Endothelial cell of umbilical vein (primary cell): ENCODE results near the gene FHIT. TPM values are rescaled to one million over a fixed set of nuclear protein-coding genes. Genes with fewer than 3 reads are reported as not detected.

Experiments used
- BruUV-seq: library from RNA; stranded (reverse); fragments of 400-500 nt; replicated peaks from 2 replicates; lab custom pipeline; 2021; lab: Mats Ljungman, UMichigan
- CTCF ChIA-PET: fragments of 300-600, 350-600 bp; sonication (Branson Sonifier 250); formaldehyde crosslinking; loops from one replicate; lab custom pipeline; 2021; ENCODE audit warnings: antibody characterized with exemption, inconsistent platforms; lab: Charles Lee
- POLR2A ChIA-PET: fragments of 300-600, 350-600 bp; sonication (Branson Sonifier 250); formaldehyde crosslinking; loops from one replicate; lab custom pipeline; 2021; ENCODE audit warnings: antibody characterized with exemption, inconsistent platforms; lab: Charles Lee
- DNase-seq: peaks from one replicate; pipeline ENCODE4 v3.0.0-alpha.2; 2011; ENCODE audit warnings: low read depth, low spot score
- FAIRE-seq: peaks from 2 replicates; lab custom pipeline; 2011; peaks lifted over from hg19 to GRCh38; lab: Jason Lieb, UNC
- H2AFZ ChIP-seq: 2 replicates; pipeline ENCODE4 v1.6.0; 2012; ENCODE audit warnings: low read depth, low read length, control low read depth, inconsistent platforms
- H3K27ac ChIP-seq: 2 replicates; pipeline ENCODE4 v1.5.1; 2011; ENCODE audit warnings: low read depth, mild to moderate bottlenecking, control low read depth, low read length, moderate library complexity; ENCODE audit not compliant: insufficient read depth
- H3K27me3 ChIP-seq, 2 experiments: 2 replicates each; pipeline versions ENCODE4 v1.6.0 to v1.6.1; 2011; ENCODE audit warnings: low read length in 2 of 2, mixed read lengths in 1 of 2; ENCODE audit not compliant: control insufficient read depth in 2 of 2, insufficient read depth in 2 of 2
- H3K36me3 ChIP-seq, 2 experiments: 2 replicates in 1 of 2; 3 replicates in 1 of 2; pipeline ENCODE4 v1.5.1; 2011; ENCODE audit warnings: low read length in 2 of 2, mild to moderate bottlenecking in 1 of 2, moderate library complexity in 1 of 2; ENCODE audit not compliant: control insufficient read depth in 2 of 2, insufficient read depth in 2 of 2; ENCODE audit errors: extremely low read depth in 1 of 2
- H3K4me1 ChIP-seq: 3 replicates; pipeline ENCODE4 v1.5.1; 2011; ENCODE audit warnings: mild to moderate bottlenecking, low read length; ENCODE audit not compliant: control insufficient read depth, insufficient read depth; ENCODE audit errors: extremely low read depth
- H3K4me2 ChIP-seq: 2 replicates; pipeline ENCODE4 v1.6.1; 2011; ENCODE audit warnings: low read length, control low read depth, mixed read lengths; ENCODE audit not compliant: insufficient read depth
- H3K4me3 ChIP-seq, 3 experiments: fragments of 200-600 bp in 1 of 3; sonication (generic), shearing (Covaris generic) in 1 of 3; replicated peaks in 1 of 3; 2 replicates each; pipeline ENCODE4 v1.5.1; 2011 to 2016; ENCODE audit warnings: control low read depth in 3 of 3, low read length in 3 of 3, mild to moderate bottlenecking in 2 of 3, inconsistent platforms in 1 of 3, low read depth in 1 of 3, moderate library complexity in 1 of 3; ENCODE audit not compliant: insufficient read depth in 1 of 3
- H3K79me2 ChIP-seq: 2 replicates; pipeline ENCODE4 v1.6.0; 2012; ENCODE audit warnings: low read length, inconsistent platforms; ENCODE audit not compliant: control insufficient read depth, insufficient read depth
- H3K9ac ChIP-seq: replicated peaks from 2 replicates; pipeline ENCODE3; 2011; ENCODE audit warnings: low read length, control low read depth; ENCODE audit not compliant: insufficient read depth; ENCODE audit errors: extremely low read depth
- H3K9me1 ChIP-seq: replicated peaks from 3 replicates; pipeline ENCODE4 v1.6.0; 2011; ENCODE audit warnings: mild to moderate bottlenecking, low read length; ENCODE audit not compliant: control insufficient read depth, insufficient read depth; ENCODE audit errors: extremely low read depth
- H3K9me3 ChIP-seq: replicated peaks from 2 replicates; pipeline ENCODE4 v1.5.1; 2012; ENCODE audit warnings: low read length, inconsistent platforms; ENCODE audit not compliant: control insufficient read depth, insufficient read depth
- H4K20me1 ChIP-seq: replicated peaks from 2 replicates; pipeline ENCODE3; 2011; ENCODE audit warnings: mild to moderate bottlenecking, low read length; ENCODE audit not compliant: control insufficient read depth, insufficient read depth; ENCODE audit errors: extremely low read depth
- EZH2 ChIP-seq: IDR thresholded peaks from 2 replicates; pipeline ENCODE4 v1.6.1; 2012; ENCODE audit warnings: borderline replicate concordance, low read depth, mild to moderate bottlenecking, moderate library complexity, low read length, inconsistent platforms; ENCODE audit not compliant: severe bottlenecking
- FOS ChIP-seq: IDR thresholded peaks from 2 replicates; pipeline ENCODE4 v1.6.1; 2011; ENCODE audit warnings: mild to moderate bottlenecking, low read length, moderate library complexity, borderline replicate concordance; ENCODE audit not compliant: insufficient read depth
- GATA2 ChIP-seq: IDR thresholded peaks from 2 replicates; pipeline ENCODE4 v1.7.0; 2011; ENCODE audit warnings: low read depth, mild to moderate bottlenecking, moderate library complexity, mixed read lengths, low read length; ENCODE audit not compliant: insufficient read length, insufficient read depth
- JUN ChIP-seq: IDR thresholded peaks from 2 replicates; pipeline ENCODE4 v1.6.1; 2011; ENCODE audit warnings: borderline replicate concordance, low read depth; ENCODE audit not compliant: insufficient read length, insufficient read depth
- MAX ChIP-seq: IDR thresholded peaks from 2 replicates; pipeline ENCODE4 v1.6.1; 2011; ENCODE audit not compliant: insufficient read depth, insufficient read length
- MYC ChIP-seq: IDR thresholded peaks from one replicate; pipeline ENCODE4 v1.6.1; 2011; ENCODE audit warnings: mild to moderate bottlenecking, low read depth, low read length
- POLR2A ChIP-seq: IDR thresholded peaks from 2 replicates; pipeline ENCODE4 v1.6.1; 2012; ENCODE audit warnings: low read depth, mild to moderate bottlenecking, control low read depth, low read length
- POLR2AphosphoS5 ChIP-seq: IDR thresholded peaks from 2 replicates; pipeline ENCODE4 v1.6.1; 2012; ENCODE audit warnings: low read depth, mild to moderate bottlenecking, control low read depth, low read length, moderate library complexity; ENCODE audit not compliant: insufficient read depth
- dilution Hi-C: fragments of 300-500 bp; cut with MboI; formaldehyde crosslinking; loops from one replicate; pipeline ENCODE4 v1.15.0; 2019; ENCODE audit warnings: low sequenced_read_pairs; ENCODE audit not compliant: extremely low pct_ligation_motif_present
- intact Hi-C: fragments of 100-400 bp; cut with micrococcal nuclease; formaldehyde crosslinking; loops from one replicate; pipeline ENCODE4 v1.10.0; 2022
- polyA plus RNA-seq, 4 experiments: library from polyadenylated mRNA; depleted of rRNA in 3 of 4; stranded (reverse) in 3 of 4; unstranded in 1 of 4; fragments of >200 nt; gene quantifications; 2 replicates each; pipeline versions ENCODE4 v1.2.1 to v1.2.3, GENCODE V29; 2011 to 2012; ENCODE audit warnings: missing spikeins in 1 of 4
- total RNA-seq: library from RNA; stranded (reverse); gene quantifications from 2 replicates; pipeline ENCODE4 v1.2.3, GENCODE V29; 2021
- TF ChIP-seq, protein P1 (sequence below), 2 donors: IDR thresholded peaks; 1 replicate in 1 of 2; 2 replicates in 1 of 2; pipeline ENCODE4 v1.5.1; 2011; ENCODE audit warnings: low read length in 2 of 2, mild to moderate bottlenecking in 2 of 2, moderate library complexity in 2 of 2, control low read depth in 1 of 2, inconsistent platforms in 1 of 2, low read depth in 1 of 2; ENCODE audit not compliant: insufficient read depth in 1 of 2; ENCODE audit errors: extremely low read depth in 1 of 2

Gene FHIT
- total and polyA plus RNA-seq, 2 donors (not counting 3 experiments of a cell fraction or from before 2014, with no cell fraction given) = 0.47 to 2.2 TPM

DNA sequence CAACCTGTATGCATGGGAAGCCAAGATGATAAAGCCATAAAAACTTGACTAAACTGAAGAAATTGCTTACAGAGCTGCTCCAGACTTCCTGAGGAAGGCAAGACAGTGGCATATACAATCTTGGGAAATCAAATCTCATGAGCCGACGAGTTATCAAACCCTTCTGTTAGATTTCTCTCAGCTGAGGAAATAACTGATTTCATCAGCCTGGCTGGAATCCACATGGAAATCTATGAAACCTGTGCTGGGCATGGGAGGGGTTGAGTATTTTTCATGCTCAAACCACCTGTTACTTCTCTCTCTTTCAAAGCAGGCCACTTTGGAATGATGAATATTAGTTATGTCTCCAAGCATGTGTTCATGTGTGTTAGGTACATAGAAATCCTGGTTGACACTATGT is 727.7 kb downstream of the FHIT start:
- CTCF ChIA-PET = no interaction called here
- DNase-seq = no peak
- no peaks in the 10 kb centered on the region for H3K9me1 ChIP-seq
- H3K9me3 ChIP-seq = no peaks in the 10 kb centered on the region
- no peak for FAIRE-seq
- no peak overlapping the region for H3K4me3 ChIP-seq
- no peak overlapping the region for H2AFZ ChIP-seq
- POLR2A ChIA-PET = no interaction called here
- dilution Hi-C loops = no loop called here
- BruUV-seq = no TSS peak
- H3K4me2 ChIP-seq = no peak overlapping the region
- intact Hi-C loops = no loop called here
- no peaks in the 10 kb centered on the region for H4K20me1 ChIP-seq
- H3K27me3 ChIP-seq = no peaks in the 10 kb centered on the region
- no peaks in the 10 kb centered on the region for H3K4me1 ChIP-seq
- no peak overlapping the region for H3K9ac ChIP-seq
- no peaks in the 10 kb centered on the region for H3K36me3 ChIP-seq
- H3K27ac ChIP-seq = no peak overlapping the region
- H3K79me2 ChIP-seq = no peaks in the 10 kb centered on the region
- TF ChIP-seq POLR2AphosphoS5 (no peak), FOS (no peak), JUN (no peak), MYC (no peak), MAX (no peak), POLR2A (no peak), GATA2 (no peak), EZH2 (no peak)
- TF ChIP-seq, protein P1, sequence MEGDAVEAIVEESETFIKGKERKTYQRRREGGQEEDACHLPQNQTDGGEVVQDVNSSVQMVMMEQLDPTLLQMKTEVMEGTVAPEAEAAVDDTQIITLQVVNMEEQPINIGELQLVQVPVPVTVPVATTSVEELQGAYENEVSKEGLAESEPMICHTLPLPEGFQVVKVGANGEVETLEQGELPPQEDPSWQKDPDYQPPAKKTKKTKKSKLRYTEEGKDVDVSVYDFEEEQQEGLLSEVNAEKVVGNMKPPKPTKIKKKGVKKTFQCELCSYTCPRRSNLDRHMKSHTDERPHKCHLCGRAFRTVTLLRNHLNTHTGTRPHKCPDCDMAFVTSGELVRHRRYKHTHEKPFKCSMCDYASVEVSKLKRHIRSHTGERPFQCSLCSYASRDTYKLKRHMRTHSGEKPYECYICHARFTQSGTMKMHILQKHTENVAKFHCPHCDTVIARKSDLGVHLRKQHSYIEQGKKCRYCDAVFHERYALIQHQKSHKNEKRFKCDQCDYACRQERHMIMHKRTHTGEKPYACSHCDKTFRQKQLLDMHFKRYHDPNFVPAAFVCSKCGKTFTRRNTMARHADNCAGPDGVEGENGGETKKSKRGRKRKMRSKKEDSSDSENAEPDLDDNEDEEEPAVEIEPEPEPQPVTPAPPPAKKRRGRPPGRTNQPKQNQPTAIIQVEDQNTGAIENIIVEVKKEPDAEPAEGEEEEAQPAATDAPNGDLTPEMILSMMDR (IDR thresholded peaks at IDR 0.05; ENCODE audit: extremely low read depth in 1 of 2, insufficient read depth in 1 of 2, low read depth in 1 of 2, low read length in 2 of 2) = no peak
